Pons (tissue), 1 donor: ENCODE measurements around the gene CCDC68.

Experiments used
- DNase-seq: peaks from one replicate; pipeline ENCODE4 v3.0.0-alpha.2; 2016; ENCODE audit warnings: low spot score

Gene CCDC68

GRCh38 chr18:54916507-54916906 lies 42.8 kb downstream of the CCDC68 start:
- no peak for DNase-seq

GRCh38 chr18:54914816-54915215 lies 44.4 kb downstream of the CCDC68 start:
- no peak for DNase-seq

- DNase-seq, result no peak
Measured at GRCh38 chr18:54911551-54911950, 47.7 kb downstream of the CCDC68 start.

GRCh38 chr18:54910161-54910919 lies 48.9 kb downstream of the CCDC68 start:
- no peak for DNase-seq

- no peak for DNase-seq
Measured at GRCh38 chr18:54909538-54909937, 49.7 kb downstream of the CCDC68 start.

- DNase-seq, result no peak
Measured at GRCh38 chr18:54906331-54907185, 52.7 kb downstream of the CCDC68 start.

GRCh38 chr18:54905629-54906028 lies 53.6 kb downstream of the CCDC68 start:
- DNase-seq, result no peak

- DNase-seq, result no peak
Measured at GRCh38 chr18:54904581-54904980, 54.7 kb downstream of the CCDC68 start.

- DNase-seq, result no peak
Measured at GRCh38 chr18:54900290-54900689, 59.0 kb downstream of the CCDC68 start.

- no peak for DNase-seq
Measured at GRCh38 chr18:54899500-54899899, 59.8 kb downstream of the CCDC68 start.

GRCh38 chr18:54888933-54889332 lies 70.3 kb downstream of the CCDC68 start:
- DNase-seq, result no peak

- no peak for DNase-seq
Measured at GRCh38 chr18:54888378-54888777, 70.9 kb downstream of the CCDC68 start.

GRCh38 chr18:54883816-54884604 lies 75.3 kb downstream of the CCDC68 start:
- no peak for DNase-seq

GRCh38 chr18:54882318-54882717 lies 76.9 kb downstream of the CCDC68 start:
- DNase-seq, result no peak

GRCh38 chr18:54881229-54881768 lies 78.0 kb downstream of the CCDC68 start:
- DNase-seq, result no peak

- no peak for DNase-seq
Measured at GRCh38 chr18:54880395-54881105, 78.7 kb downstream of the CCDC68 start.

GRCh38 chr18:54879691-54880090 lies 79.6 kb downstream of the CCDC68 start:
- no peak for DNase-seq

- DNase-seq, result no peak
Measured at GRCh38 chr18:54878659-54879358, 80.5 kb downstream of the CCDC68 start.

GRCh38 chr18:54878159-54878622 lies 81.1 kb downstream of the CCDC68 start:
- no peak for DNase-seq

GRCh38 chr18:54877076-54877475 lies 82.2 kb downstream of the CCDC68 start:
- no peak for DNase-seq

- no peak for DNase-seq
Measured at GRCh38 chr18:54875063-54875462, 84.2 kb downstream of the CCDC68 start.
